Parathyroid adenoma (tissue), 2 donors: Measurements from ENCODE around the gene OR13C3.

ENCODE experiments used
- H2AFZ ChIP-seq: fragments of 300-600 bp; sonication (generic); one replicate; pipeline ENCODE4 v1.7.0; 2017; ENCODE audit warnings: antibody characterized with exemption, mild to moderate bottlenecking
- H3K27ac ChIP-seq: fragments of 300-600 bp; sonication (generic); one replicate; pipeline ENCODE4 v1.7.0; 2017
- H3K27me3 ChIP-seq: fragments of 300-600 bp; sonication (generic); one replicate; pipeline ENCODE4 v1.7.0; 2017; ENCODE audit warnings: low read length; ENCODE audit not compliant: control insufficient read depth, insufficient read depth
- H3K36me3 ChIP-seq: fragments of 300-600 bp; sonication (generic); one replicate; pipeline ENCODE4 v1.7.0; 2017; ENCODE audit warnings: low read length; ENCODE audit not compliant: control insufficient read depth, insufficient read depth
- H3K4me1 ChIP-seq: fragments of 300-600 bp; sonication (generic); one replicate; pipeline ENCODE4 v1.7.0; 2017; ENCODE audit warnings: control low read depth
- H3K4me2 ChIP-seq: fragments of 300-600 bp; sonication (generic); one replicate; pipeline ENCODE4 v1.7.0; 2017; ENCODE audit warnings: low read length
- H3K4me3 ChIP-seq: fragments of 300-600 bp; sonication (generic); one replicate; pipeline ENCODE4 v1.7.0; 2017; ENCODE audit warnings: low read depth, low read length
- H3K79me2 ChIP-seq: fragments of 300-600 bp; sonication (generic); one replicate; pipeline ENCODE4 v1.7.0; 2017; ENCODE audit warnings: control low read depth
- H3K9ac ChIP-seq: fragments of 300-600 bp; sonication (generic); one replicate; pipeline ENCODE4 v1.7.0; 2017; ENCODE audit warnings: mild to moderate bottlenecking
- H3K9me3 ChIP-seq: fragments of 300-600 bp; sonication (generic); one replicate; pipeline ENCODE4 v1.7.0; 2017; ENCODE audit warnings: low read length; ENCODE audit not compliant: control insufficient read depth
- CTCF ChIP-seq: fragments of 300-600 bp; sonication (generic); IDR thresholded peaks from one replicate; pipeline ENCODE4 v1.7.0; 2017; ENCODE audit warnings: antibody characterized with exemption, mild to moderate bottlenecking
- donor health status: primary hyperparathyroidism.

Gene OR13C3

GRCh38 chr9:104536756-104537155 is at the start of gene OR13C3:
Gene OR13C3 (minus strand): TSS chr9:104536856. CDS start chr9:104536723, 133 bp downstream.
- no peaks in the 10 kb centered on the region for H3K4me1 ChIP-seq
- H3K4me2 ChIP-seq: no peak within 1 kb of the TSS
- no peak within 1 kb of the TSS for H3K4me3 ChIP-seq
- H3K9me3 ChIP-seq: no peaks in the 10 kb centered on the region
- H3K36me3 ChIP-seq: no peaks in the 10 kb centered on the region
- TF ChIP-seq CTCF: no peak
- H3K79me2 ChIP-seq: no peaks in the 10 kb centered on the region
- H3K27me3 ChIP-seq: no peaks in the 10 kb centered on the region
- no peak within 1 kb of the TSS for H2AFZ ChIP-seq
- H3K27ac ChIP-seq: no peak within 1 kb of the TSS
- H3K9ac ChIP-seq: no peak within 1 kb of the TSS

- Histone ChIP-seq H3K27ac (no peak overlapping the region), H2AFZ (no peak overlapping the region), H3K4me2 (no peak overlapping the region), H3K9ac (no peak overlapping the region), H3K27me3 (no peaks in the 10 kb centered on the region), H3K4me3 (no peak overlapping the region), H3K79me2 (no peaks in the 10 kb centered on the region), H3K36me3 (no peaks in the 10 kb centered on the region), H3K9me3 (no peaks in the 10 kb centered on the region), H3K4me1 (no peaks in the 10 kb centered on the region)
- TF ChIP-seq CTCF: no peak
Observed at GRCh38 chr9:104580562-104580961, 43.9 kb upstream of the OR13C3 start.

- no peaks in the 10 kb centered on the region for H3K36me3 ChIP-seq
- H3K27me3 ChIP-seq: no peaks in the 10 kb centered on the region
- no peak overlapping the region for H3K4me2 ChIP-seq
- H2AFZ ChIP-seq: no peak overlapping the region
- no peaks in the 10 kb centered on the region for H3K9me3 ChIP-seq
- no peak overlapping the region for H3K27ac ChIP-seq
- H3K4me1 ChIP-seq: no peaks in the 10 kb centered on the region
- TF ChIP-seq CTCF: no peak
- no peaks in the 10 kb centered on the region for H3K79me2 ChIP-seq
- H3K9ac ChIP-seq: no peak overlapping the region
- no peak overlapping the region for H3K4me3 ChIP-seq
Observed at GRCh38 chr9:104577263-104577662, 40.6 kb upstream of the OR13C3 start.

- no peak overlapping the region for H3K4me2 ChIP-seq
- no peaks in the 10 kb centered on the region for H3K79me2 ChIP-seq
- H3K4me1 ChIP-seq: no peaks in the 10 kb centered on the region
- H3K9ac ChIP-seq: no peak overlapping the region
- no peaks in the 10 kb centered on the region for H3K27me3 ChIP-seq
- no peak overlapping the region for H3K4me3 ChIP-seq
- no peak for TF ChIP-seq CTCF
- no peak overlapping the region for H2AFZ ChIP-seq
- no peak overlapping the region for H3K27ac ChIP-seq
- H3K9me3 ChIP-seq: no peaks in the 10 kb centered on the region
- H3K36me3 ChIP-seq: no peaks in the 10 kb centered on the region
Observed at GRCh38 chr9:104575456-104575855, 38.8 kb upstream of the OR13C3 start.

GRCh38 chr9:104572612-104573011 is 36.0 kb upstream of the OR13C3 start:
- H3K4me2 ChIP-seq: no peak overlapping the region
- H3K79me2 ChIP-seq: no peaks in the 10 kb centered on the region
- no peak overlapping the region for H2AFZ ChIP-seq
- H3K9me3 ChIP-seq: no peaks in the 10 kb centered on the region
- H3K27me3 ChIP-seq: no peaks in the 10 kb centered on the region
- H3K36me3 ChIP-seq: no peaks in the 10 kb centered on the region
- H3K4me3 ChIP-seq: no peak overlapping the region
- TF ChIP-seq CTCF: no peak
- no peaks in the 10 kb centered on the region for H3K4me1 ChIP-seq
- no peak overlapping the region for H3K27ac ChIP-seq
- H3K9ac ChIP-seq: no peak overlapping the region
